Neuronal stem cell (in vitro differentiated cells): ENCODE results near the gene AFTPH.

Source experiments
- DNase-seq: peaks from one replicate; pipeline ENCODE4 v3.0.0-alpha.2; 2013; ENCODE audit warnings: low spot score
- H2AFZ ChIP-seq: one replicate; pipeline ENCODE4 v1.6.1; 2013; ENCODE audit warnings: mild to moderate bottlenecking, low read length, inconsistent platforms
- H2AK5ac ChIP-seq: 2 replicates; pipeline ENCODE4 v1.6.1; 2013; ENCODE audit warnings: low read depth, mild to moderate bottlenecking, inconsistent platforms, low read length, moderate library complexity, mixed read lengths
- H2BK120ac ChIP-seq: 2 replicates; pipeline ENCODE4 v1.6.1; 2013; ENCODE audit warnings: low read depth, mild to moderate bottlenecking, inconsistent platforms, low read length, moderate library complexity, mixed read lengths
- H2BK12ac ChIP-seq: one replicate; pipeline ENCODE4 v1.6.1; 2013; ENCODE audit warnings: low read length, inconsistent platforms
- H2BK15ac ChIP-seq: 2 replicates; pipeline ENCODE4 v1.6.1; 2013; ENCODE audit warnings: mild to moderate bottlenecking, low read length, inconsistent platforms, mixed read lengths
- H2BK5ac ChIP-seq: one replicate; pipeline ENCODE4 v1.6.1; 2013; ENCODE audit warnings: inconsistent platforms, mild to moderate bottlenecking, low read length, moderate library complexity
- H3K14ac ChIP-seq: one replicate; pipeline ENCODE4 v1.6.1; 2013; ENCODE audit warnings: low read length, inconsistent platforms
- H3K18ac ChIP-seq: 2 replicates; pipeline ENCODE4 v1.6.1; 2013; ENCODE audit warnings: low read length, inconsistent platforms
- H3K23ac ChIP-seq: 2 replicates; pipeline ENCODE4 v1.6.1; 2013; ENCODE audit warnings: low read depth, mild to moderate bottlenecking, mixed read lengths, low read length, inconsistent platforms; ENCODE audit not compliant: poor library complexity
- H3K27ac ChIP-seq: replicated peaks from 3 replicates; pipeline ENCODE4 v1.5.1; 2013; ENCODE audit warnings: low read length, inconsistent platforms
- H3K27me3 ChIP-seq, 3 experiments: 2 replicates each; pipeline ENCODE4 v1.6.1; 2013; ENCODE audit warnings: low read length in 3 of 3, mild to moderate bottlenecking in 2 of 3, inconsistent platforms in 1 of 3, low read depth in 1 of 3, mixed read lengths in 1 of 3, moderate library complexity in 1 of 3; ENCODE audit not compliant: control insufficient read depth in 3 of 3, insufficient read depth in 3 of 3
- H3K36me3 ChIP-seq, 2 donors: replicated peaks in 1 of 2; 2 replicates each; pipeline ENCODE4 v1.6.1; 2013; ENCODE audit warnings: low read length in 2 of 2; ENCODE audit not compliant: control insufficient read depth in 2 of 2, insufficient read depth in 2 of 2
- H3K4ac ChIP-seq: 2 replicates; pipeline ENCODE4 v1.6.1; 2013; ENCODE audit warnings: inconsistent platforms, mild to moderate bottlenecking, low read length, moderate library complexity
- H3K4me1 ChIP-seq, 2 donors: 1 replicate in 1 of 2; 2 replicates in 1 of 2; pipeline ENCODE4 v1.6.1; 2013; ENCODE audit warnings: low read length in 2 of 2, low read depth in 1 of 2; ENCODE audit not compliant: control insufficient read depth in 2 of 2, insufficient read depth in 1 of 2
- H3K4me2 ChIP-seq: one replicate; pipeline ENCODE4 v1.6.1; 2013; ENCODE audit warnings: mild to moderate bottlenecking, low read length, inconsistent platforms; ENCODE audit not compliant: insufficient read depth, poor library complexity, severe bottlenecking
- H3K4me3 ChIP-seq, 2 donors: 2 replicates each; pipeline ENCODE4 v1.5.1; 2013; ENCODE audit warnings: low read length in 2 of 2, mild to moderate bottlenecking in 2 of 2, inconsistent platforms in 1 of 2, moderate library complexity in 1 of 2
- H3K79me1 ChIP-seq: one replicate; pipeline ENCODE4 v1.6.1; 2013; ENCODE audit warnings: low read depth, mild to moderate bottlenecking, inconsistent platforms, low read length, moderate library complexity
- H3K9ac ChIP-seq: one replicate; pipeline ENCODE4 v1.6.1; 2013; ENCODE audit warnings: mild to moderate bottlenecking, low read depth, low read length, inconsistent platforms; ENCODE audit not compliant: poor library complexity
- H3K9me3 ChIP-seq, 2 donors: replicated peaks in 1 of 2; 2 replicates each; pipeline versions ENCODE3 to v1.6.1; 2013; ENCODE audit warnings: low read length in 2 of 2, mild to moderate bottlenecking in 2 of 2, inconsistent platforms in 1 of 2, low read depth in 1 of 2, mixed read lengths in 1 of 2, moderate library complexity in 1 of 2; ENCODE audit not compliant: control insufficient read depth in 2 of 2, insufficient read depth in 1 of 2
- H4K8ac ChIP-seq: one replicate; pipeline ENCODE4 v1.6.1; 2013; ENCODE audit warnings: low read depth, mild to moderate bottlenecking, inconsistent platforms, low read length, moderate library complexity
- H4K91ac ChIP-seq: one replicate; pipeline ENCODE4 v1.6.1; 2013; ENCODE audit warnings: low read length, low read depth, mild to moderate bottlenecking, inconsistent platforms; ENCODE audit not compliant: poor library complexity
- WGBS, 2 donors: extraction: QIAGEN DNeasy Blood & Tissue Kit; methylation state at CpG; one replicate each; pipeline ENCODE4 v1.1.7; 2013; ENCODE audit warnings: missing lambda C conversion rate in 2 of 2, mixed read lengths in 1 of 2; ENCODE audit not compliant: insufficient read length in 2 of 2, insufficient replicate concordance in 1 of 2; ENCODE audit errors: extremely low coverage in 2 of 2; 5-methylcytosine and 5-hydroxymethylcytosine counted together

AFTPH gene

DNA sequence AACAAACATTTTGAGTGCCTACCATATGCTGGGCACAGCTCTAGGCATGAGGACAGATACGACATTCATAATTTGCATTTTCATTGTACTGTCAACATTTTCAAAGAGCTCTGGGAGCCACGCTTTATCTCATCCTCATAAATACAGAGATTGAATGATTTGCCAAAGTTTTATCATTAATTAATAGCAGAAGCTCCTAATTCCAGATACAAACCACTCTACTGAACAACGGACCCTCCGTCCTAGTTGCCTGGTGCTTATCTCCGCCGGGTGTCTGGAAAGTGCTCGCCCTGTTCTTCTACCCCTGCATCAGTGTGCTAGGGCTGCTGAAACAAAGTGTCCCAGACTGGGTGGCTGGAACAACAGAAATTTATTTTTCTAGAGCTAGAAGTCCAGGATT is 105.7 kb downstream of the AFTPH start:
- peaks cover 22 to 39% of the 10 kb centered on the region in 2 donors for H3K4me1 ChIP-seq
- H3K4me2 ChIP-seq = no peak overlapping the region
- H3K79me1 ChIP-seq = peaks cover 2% of the 10 kb centered on the region
- H2AK5ac ChIP-seq = no peak overlapping the region
- no peak overlapping the region for H2BK12ac ChIP-seq
- H3K27me3 ChIP-seq = no peaks in the 10 kb centered on the region
- H3K4me3 ChIP-seq = no peak overlapping the region
- H3K4ac ChIP-seq = no peak overlapping the region
- H3K14ac ChIP-seq = no peak overlapping the region
- peaks cover 12 to 30% of the 10 kb centered on the region in 2 donors for H3K36me3 ChIP-seq
- H2BK15ac ChIP-seq = no peak overlapping the region
- no peak overlapping the region for H4K91ac ChIP-seq
- H3K23ac ChIP-seq = no peak overlapping the region
- no peak overlapping the region for H2BK120ac ChIP-seq
- H3K18ac ChIP-seq = no peak overlapping the region
- no peak overlapping the region for H2BK5ac ChIP-seq
- H2AFZ ChIP-seq = no peak overlapping the region
- no peak overlapping the region for H3K9ac ChIP-seq
- H3K27ac ChIP-seq = no peak overlapping the region
- H3K9me3 ChIP-seq = no peaks in the 10 kb centered on the region
- no peak overlapping the region for H4K8ac ChIP-seq
- no CpG with 5 or more reads among the region's 7 CpGs for WGBS, 2 donors
- no peak for DNase-seq

- Histone ChIP-seq H3K36me3 (peaks cover 15 to 38% of the 10 kb centered on the region in 2 donors), H3K9me3 (no peaks in the 10 kb centered on the region), H3K4me3 (no peak overlapping the region), H3K9ac (no peak overlapping the region), H3K23ac (peak overlapping the region; percentile 86), H3K18ac (peak overlapping the region; percentile 24), H2BK120ac (no peak overlapping the region), H3K14ac (no peak overlapping the region), H2AK5ac (no peak overlapping the region), H4K91ac (no peak overlapping the region), H3K79me1 (no peaks in the 10 kb centered on the region), H2AFZ (no peak overlapping the region), H2BK12ac (no peak overlapping the region), H2BK5ac (no peak overlapping the region), H3K4me1 (peaks cover 20 to 39% of the 10 kb centered on the region in 2 donors), H3K27ac (no peak overlapping the region), H3K4ac (no peak overlapping the region), H4K8ac (no peak overlapping the region), H3K4me2 (no peak overlapping the region), H3K27me3 (no peaks in the 10 kb centered on the region), H2BK15ac (no peak overlapping the region)
- DNase-seq = no peak
- no CpG with 5 or more reads among the region's 10 CpGs for WGBS, 2 donors
Measured at GRCh38 chr2:64630752-64631151, 106.6 kb downstream of the AFTPH start.

DNA sequence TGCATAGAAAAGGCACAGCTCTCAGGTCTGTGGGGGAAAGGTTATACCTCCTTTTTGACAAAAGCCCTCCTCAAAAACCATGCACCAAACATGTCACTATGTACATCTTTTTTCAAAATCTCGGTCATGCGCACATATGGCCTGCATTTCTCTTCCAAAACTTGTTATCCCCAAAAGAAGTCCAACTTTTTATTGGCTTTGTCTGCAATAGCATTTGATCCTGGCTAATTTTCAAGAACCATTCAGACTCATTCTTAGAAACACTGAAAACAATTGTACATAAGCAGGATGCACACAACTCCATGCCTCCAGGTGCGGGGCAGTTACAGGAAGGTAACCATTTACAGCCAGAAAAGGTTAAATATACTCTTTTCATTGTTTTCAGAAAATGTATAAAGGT is 107.6 kb downstream of the AFTPH start:
- H3K14ac ChIP-seq = no peak overlapping the region
- H2BK120ac ChIP-seq = no peak overlapping the region
- H4K91ac ChIP-seq = no peak overlapping the region
- no peak overlapping the region for H2AFZ ChIP-seq
- H3K79me1 ChIP-seq = peaks cover 6% of the 10 kb centered on the region
- H3K23ac ChIP-seq = no peak overlapping the region
- no CpG with 5 or more reads among the region's 3 CpGs for WGBS, 2 donors
- no peak overlapping the region for H2BK12ac ChIP-seq
- no peak overlapping the region for H3K4ac ChIP-seq
- H2BK15ac ChIP-seq = no peak overlapping the region
- H2BK5ac ChIP-seq = no peak overlapping the region
- no peak overlapping the region for H4K8ac ChIP-seq
- H3K9ac ChIP-seq = no peak overlapping the region
- no peak for DNase-seq
- no peak overlapping the region for H3K4me2 ChIP-seq
- H3K27ac ChIP-seq = no peak overlapping the region
- no peaks in the 10 kb centered on the region for H3K27me3 ChIP-seq
- no peak overlapping the region for H3K4me3 ChIP-seq
- H3K4me1 ChIP-seq = peaks cover 19 to 34% of the 10 kb centered on the region in 2 donors
- H3K9me3 ChIP-seq = no peaks in the 10 kb centered on the region
- H3K36me3 ChIP-seq = peaks cover 24 to 49% of the 10 kb centered on the region in 2 donors
- H3K18ac ChIP-seq = no peak overlapping the region
- H2AK5ac ChIP-seq = no peak overlapping the region

- Histone ChIP-seq H3K23ac (no peak overlapping the region), H3K79me1 (peaks cover 6% of the 10 kb centered on the region), H3K4me3 (no peak overlapping the region), H2BK5ac (no peak overlapping the region), H2AFZ (no peak overlapping the region), H2BK12ac (no peak overlapping the region), H3K4ac (no peak overlapping the region), H3K9ac (no peak overlapping the region), H3K4me1 (peaks cover 17 to 27% of the 10 kb centered on the region in 2 donors), H2BK15ac (no peak overlapping the region), H3K4me2 (no peak overlapping the region), H2BK120ac (no peak overlapping the region), H3K18ac (no peak overlapping the region), H3K36me3 (peaks cover 24 to 52% of the 10 kb centered on the region in 2 donors), H2AK5ac (no peak overlapping the region), H3K27me3 (no peaks in the 10 kb centered on the region), H3K14ac (no peak overlapping the region), H3K27ac (no peak overlapping the region), H4K91ac (no peak overlapping the region), H4K8ac (no peak overlapping the region), H3K9me3 (no peaks in the 10 kb centered on the region)
- DNase-seq = no peak
- no CpG with 5 or more reads among the region's 9 CpGs for WGBS, 2 donors
Measured at GRCh38 chr2:64632835-64633819, 109.0 kb downstream of the AFTPH start.
